K562 (cell line): ENCODE measurements around the gene MYO15A. TPM values are rescaled to one million over a fixed set of nuclear protein-coding genes. Genes with fewer than 3 reads are reported as not detected.

Source experiments
- EP400 ChIP-seq: fragments of 450-650 bp; IDR thresholded peaks from 2 replicates; pipeline ENCODE4 v1.6.1; 2017; ENCODE audit warnings: antibody characterized with exemption, mild to moderate bottlenecking, moderate library complexity
- FOS ChIP-seq: IDR thresholded peaks from 3 replicates; pipeline ENCODE4 v1.6.1; 2011; ENCODE audit not compliant: insufficient read length; ENCODE audit errors: extremely low read depth
- FOSL1 ChIP-seq: fragments of 200-800 bp; sonication (Bioruptor generic); conservative IDR thresholded peaks from 2 replicates; pipeline ENCODE4 v1.6.1; 2016; ENCODE audit warnings: missing genetic modification characterization, missing compliant biosample characterization
- POLR2B ChIP-seq: fragments of 450-650 bp; IDR thresholded peaks from 2 replicates; pipeline ENCODE4 v1.6.1; 2018; ENCODE audit warnings: low read depth; ENCODE audit not compliant: partially characterized antibody
- polyA plus RNA-seq, 8 experiments: library from polyadenylated mRNA; depleted of rRNA in 4 of 8; stranded (reverse) in 5 of 8; unstranded in 3 of 8; fragments of >200 nt; fragmentation: Nextera tagmentation in 2 of 8; fragmentation: Illumina TruSeq in 1 of 8; extraction: Ambion mirVana in 2 of 8; extraction: Trizol in 1 of 8; gene quantifications; 2 replicates each; pipeline versions ENCODE4 v1.2.1 to v1.2.3, GENCODE V29; 2011 to 2014; ENCODE audit warnings: inconsistent platforms in 1 of 8, missing spikeins in 1 of 8
- total RNA-seq, 7 experiments: library from RNA; depleted of rRNA in 6 of 7; stranded (reverse); fragments of >200 nt in 6 of 7; fragmentation: Illumina TruSeq in 2 of 7; extraction: Trizol in 2 of 7; gene quantifications; 2 replicates each; pipeline versions ENCODE4 v1.2.1 to v1.2.3, GENCODE V29; 2011 to 2021; ENCODE audit warnings: low replicate concordance in 1 of 7
- TF ChIP-seq, protein P1 (sequence below): fragments of 250-450 bp; sonication (Bioruptor Pico); IDR thresholded peaks from 2 replicates; pipeline ENCODE4 v1.4.0; 2020
- TF ChIP-seq, protein P2 (sequence below): fragments of 450-650 bp; IDR thresholded peaks from 2 replicates; pipeline ENCODE4 v1.6.1; 2016; ENCODE audit warnings: mild to moderate bottlenecking, moderate library complexity
- TF ChIP-seq, protein P3 (sequence below): fragments of 450-650 bp; IDR thresholded peaks from 2 replicates; pipeline ENCODE4 v1.6.1; 2017; ENCODE audit warnings: mild to moderate bottlenecking, moderate library complexity

Gene MYO15A
- total and polyA plus RNA-seq, 9 of the 15 experiments (the other 6 are each of a cell fraction or from before 2014, with no cell fraction given), result 0.05 to 0.88 (median 0.14) TPM; not detected in 1

DNA sequence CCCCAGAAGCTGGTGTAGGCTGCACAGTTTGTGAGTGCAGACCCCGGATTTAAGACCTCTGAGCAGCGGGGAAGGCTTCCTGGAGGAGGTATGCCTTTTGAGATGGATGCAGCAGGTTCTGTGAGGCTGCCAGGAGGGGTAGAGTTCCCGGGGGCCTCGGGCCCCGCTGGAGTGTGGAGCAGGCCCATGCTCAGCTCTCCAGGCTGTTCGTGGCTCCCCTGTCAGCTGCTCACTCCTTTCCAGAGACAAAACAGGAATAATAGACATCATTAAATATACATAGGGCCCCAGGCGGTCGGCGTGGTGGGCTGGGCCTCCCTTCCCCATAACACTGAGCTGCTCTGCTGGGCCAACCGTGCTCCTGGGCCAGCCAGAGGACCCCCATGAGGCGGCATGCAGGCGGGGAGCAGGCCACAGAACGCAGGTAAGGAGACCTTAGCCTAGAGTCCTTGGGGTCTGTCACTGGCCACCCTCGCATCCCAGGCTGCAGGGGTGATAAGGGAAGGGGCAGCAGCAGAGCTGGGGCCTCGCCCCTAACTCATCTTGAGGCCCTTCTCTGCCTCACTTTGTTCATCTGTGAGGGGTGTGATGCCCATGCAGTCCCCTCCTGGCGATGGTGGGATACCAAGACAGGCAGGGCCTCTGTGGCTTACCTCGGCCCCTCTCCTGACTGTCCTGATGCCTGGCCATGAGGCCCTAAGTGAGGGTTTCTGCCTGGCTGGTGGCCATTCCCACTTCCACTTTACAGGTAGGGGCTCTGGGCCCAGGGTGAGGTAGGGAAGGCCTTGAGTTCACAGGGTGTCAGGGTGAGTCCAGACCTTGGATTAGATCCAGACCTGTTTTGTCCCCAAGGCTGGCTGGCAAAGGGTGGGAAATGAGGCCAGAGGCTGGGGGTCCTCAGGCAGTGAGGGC is at the start of gene MYO15A (continued):
- TF ChIP-seq, protein P1, sequence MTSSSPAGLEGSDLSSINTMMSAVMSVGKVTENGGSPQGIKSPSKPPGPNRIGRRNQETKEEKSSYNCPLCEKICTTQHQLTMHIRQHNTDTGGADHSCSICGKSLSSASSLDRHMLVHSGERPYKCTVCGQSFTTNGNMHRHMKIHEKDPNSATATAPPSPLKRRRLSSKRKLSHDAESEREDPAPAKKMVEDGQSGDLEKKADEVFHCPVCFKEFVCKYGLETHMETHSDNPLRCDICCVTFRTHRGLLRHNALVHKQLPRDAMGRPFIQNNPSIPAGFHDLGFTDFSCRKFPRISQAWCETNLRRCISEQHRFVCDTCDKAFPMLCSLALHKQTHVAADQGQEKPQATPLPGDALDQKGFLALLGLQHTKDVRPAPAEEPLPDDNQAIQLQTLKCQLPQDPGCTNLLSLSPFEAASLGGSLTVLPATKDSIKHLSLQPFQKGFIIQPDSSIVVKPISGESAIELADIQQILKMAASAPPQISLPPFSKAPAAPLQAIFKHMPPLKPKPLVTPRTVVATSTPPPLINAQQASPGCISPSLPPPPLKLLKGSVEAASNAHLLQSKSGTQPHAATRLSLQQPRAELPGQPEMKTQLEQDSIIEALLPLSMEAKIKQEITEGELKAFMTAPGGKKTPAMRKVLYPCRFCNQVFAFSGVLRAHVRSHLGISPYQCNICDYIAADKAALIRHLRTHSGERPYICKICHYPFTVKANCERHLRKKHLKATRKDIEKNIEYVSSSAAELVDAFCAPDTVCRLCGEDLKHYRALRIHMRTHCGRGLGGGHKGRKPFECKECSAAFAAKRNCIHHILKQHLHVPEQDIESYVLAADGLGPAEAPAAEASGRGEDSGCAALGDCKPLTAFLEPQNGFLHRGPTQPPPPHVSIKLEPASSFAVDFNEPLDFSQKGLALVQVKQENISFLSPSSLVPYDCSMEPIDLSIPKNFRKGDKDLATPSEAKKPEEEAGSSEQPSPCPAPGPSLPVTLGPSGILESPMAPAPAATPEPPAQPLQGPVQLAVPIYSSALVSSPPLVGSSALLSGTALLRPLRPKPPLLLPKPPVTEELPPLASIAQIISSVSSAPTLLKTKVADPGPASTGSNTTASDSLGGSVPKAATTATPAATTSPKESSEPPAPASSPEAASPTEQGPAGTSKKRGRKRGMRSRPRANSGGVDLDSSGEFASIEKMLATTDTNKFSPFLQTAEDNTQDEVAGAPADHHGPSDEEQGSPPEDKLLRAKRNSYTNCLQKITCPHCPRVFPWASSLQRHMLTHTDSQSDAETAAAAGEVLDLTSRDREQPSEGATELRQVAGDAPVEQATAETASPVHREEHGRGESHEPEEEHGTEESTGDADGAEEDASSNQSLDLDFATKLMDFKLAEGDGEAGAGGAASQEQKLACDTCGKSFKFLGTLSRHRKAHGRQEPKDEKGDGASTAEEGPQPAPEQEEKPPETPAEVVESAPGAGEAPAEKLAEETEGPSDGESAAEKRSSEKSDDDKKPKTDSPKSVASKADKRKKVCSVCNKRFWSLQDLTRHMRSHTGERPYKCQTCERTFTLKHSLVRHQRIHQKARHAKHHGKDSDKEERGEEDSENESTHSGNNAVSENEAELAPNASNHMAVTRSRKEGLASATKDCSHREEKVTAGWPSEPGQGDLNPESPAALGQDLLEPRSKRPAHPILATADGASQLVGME (CRISPR knock-in tag), result no peak
- TF ChIP-seq EP400 (no peak), FOS (no peak), FOSL1 (tag) (no peak), POLR2B (no peak)
- TF ChIP-seq, protein P2, sequence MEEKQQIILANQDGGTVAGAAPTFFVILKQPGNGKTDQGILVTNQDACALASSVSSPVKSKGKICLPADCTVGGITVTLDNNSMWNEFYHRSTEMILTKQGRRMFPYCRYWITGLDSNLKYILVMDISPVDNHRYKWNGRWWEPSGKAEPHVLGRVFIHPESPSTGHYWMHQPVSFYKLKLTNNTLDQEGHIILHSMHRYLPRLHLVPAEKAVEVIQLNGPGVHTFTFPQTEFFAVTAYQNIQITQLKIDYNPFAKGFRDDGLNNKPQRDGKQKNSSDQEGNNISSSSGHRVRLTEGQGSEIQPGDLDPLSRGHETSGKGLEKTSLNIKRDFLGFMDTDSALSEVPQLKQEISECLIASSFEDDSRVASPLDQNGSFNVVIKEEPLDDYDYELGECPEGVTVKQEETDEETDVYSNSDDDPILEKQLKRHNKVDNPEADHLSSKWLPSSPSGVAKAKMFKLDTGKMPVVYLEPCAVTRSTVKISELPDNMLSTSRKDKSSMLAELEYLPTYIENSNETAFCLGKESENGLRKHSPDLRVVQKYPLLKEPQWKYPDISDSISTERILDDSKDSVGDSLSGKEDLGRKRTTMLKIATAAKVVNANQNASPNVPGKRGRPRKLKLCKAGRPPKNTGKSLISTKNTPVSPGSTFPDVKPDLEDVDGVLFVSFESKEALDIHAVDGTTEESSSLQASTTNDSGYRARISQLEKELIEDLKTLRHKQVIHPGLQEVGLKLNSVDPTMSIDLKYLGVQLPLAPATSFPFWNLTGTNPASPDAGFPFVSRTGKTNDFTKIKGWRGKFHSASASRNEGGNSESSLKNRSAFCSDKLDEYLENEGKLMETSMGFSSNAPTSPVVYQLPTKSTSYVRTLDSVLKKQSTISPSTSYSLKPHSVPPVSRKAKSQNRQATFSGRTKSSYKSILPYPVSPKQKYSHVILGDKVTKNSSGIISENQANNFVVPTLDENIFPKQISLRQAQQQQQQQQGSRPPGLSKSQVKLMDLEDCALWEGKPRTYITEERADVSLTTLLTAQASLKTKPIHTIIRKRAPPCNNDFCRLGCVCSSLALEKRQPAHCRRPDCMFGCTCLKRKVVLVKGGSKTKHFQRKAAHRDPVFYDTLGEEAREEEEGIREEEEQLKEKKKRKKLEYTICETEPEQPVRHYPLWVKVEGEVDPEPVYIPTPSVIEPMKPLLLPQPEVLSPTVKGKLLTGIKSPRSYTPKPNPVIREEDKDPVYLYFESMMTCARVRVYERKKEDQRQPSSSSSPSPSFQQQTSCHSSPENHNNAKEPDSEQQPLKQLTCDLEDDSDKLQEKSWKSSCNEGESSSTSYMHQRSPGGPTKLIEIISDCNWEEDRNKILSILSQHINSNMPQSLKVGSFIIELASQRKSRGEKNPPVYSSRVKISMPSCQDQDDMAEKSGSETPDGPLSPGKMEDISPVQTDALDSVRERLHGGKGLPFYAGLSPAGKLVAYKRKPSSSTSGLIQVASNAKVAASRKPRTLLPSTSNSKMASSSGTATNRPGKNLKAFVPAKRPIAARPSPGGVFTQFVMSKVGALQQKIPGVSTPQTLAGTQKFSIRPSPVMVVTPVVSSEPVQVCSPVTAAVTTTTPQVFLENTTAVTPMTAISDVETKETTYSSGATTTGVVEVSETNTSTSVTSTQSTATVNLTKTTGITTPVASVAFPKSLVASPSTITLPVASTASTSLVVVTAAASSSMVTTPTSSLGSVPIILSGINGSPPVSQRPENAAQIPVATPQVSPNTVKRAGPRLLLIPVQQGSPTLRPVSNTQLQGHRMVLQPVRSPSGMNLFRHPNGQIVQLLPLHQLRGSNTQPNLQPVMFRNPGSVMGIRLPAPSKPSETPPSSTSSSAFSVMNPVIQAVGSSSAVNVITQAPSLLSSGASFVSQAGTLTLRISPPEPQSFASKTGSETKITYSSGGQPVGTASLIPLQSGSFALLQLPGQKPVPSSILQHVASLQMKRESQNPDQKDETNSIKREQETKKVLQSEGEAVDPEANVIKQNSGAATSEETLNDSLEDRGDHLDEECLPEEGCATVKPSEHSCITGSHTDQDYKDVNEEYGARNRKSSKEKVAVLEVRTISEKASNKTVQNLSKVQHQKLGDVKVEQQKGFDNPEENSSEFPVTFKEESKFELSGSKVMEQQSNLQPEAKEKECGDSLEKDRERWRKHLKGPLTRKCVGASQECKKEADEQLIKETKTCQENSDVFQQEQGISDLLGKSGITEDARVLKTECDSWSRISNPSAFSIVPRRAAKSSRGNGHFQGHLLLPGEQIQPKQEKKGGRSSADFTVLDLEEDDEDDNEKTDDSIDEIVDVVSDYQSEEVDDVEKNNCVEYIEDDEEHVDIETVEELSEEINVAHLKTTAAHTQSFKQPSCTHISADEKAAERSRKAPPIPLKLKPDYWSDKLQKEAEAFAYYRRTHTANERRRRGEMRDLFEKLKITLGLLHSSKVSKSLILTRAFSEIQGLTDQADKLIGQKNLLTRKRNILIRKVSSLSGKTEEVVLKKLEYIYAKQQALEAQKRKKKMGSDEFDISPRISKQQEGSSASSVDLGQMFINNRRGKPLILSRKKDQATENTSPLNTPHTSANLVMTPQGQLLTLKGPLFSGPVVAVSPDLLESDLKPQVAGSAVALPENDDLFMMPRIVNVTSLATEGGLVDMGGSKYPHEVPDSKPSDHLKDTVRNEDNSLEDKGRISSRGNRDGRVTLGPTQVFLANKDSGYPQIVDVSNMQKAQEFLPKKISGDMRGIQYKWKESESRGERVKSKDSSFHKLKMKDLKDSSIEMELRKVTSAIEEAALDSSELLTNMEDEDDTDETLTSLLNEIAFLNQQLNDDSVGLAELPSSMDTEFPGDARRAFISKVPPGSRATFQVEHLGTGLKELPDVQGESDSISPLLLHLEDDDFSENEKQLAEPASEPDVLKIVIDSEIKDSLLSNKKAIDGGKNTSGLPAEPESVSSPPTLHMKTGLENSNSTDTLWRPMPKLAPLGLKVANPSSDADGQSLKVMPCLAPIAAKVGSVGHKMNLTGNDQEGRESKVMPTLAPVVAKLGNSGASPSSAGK, result no peak
- TF ChIP-seq, protein P3, sequence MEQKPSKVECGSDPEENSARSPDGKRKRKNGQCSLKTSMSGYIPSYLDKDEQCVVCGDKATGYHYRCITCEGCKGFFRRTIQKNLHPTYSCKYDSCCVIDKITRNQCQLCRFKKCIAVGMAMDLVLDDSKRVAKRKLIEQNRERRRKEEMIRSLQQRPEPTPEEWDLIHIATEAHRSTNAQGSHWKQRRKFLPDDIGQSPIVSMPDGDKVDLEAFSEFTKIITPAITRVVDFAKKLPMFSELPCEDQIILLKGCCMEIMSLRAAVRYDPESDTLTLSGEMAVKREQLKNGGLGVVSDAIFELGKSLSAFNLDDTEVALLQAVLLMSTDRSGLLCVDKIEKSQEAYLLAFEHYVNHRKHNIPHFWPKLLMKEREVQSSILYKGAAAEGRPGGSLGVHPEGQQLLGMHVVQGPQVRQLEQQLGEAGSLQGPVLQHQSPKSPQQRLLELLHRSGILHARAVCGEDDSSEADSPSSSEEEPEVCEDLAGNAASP, result no peak
- TF ChIP-seq, all 486 proteins: peak for 0
